ENCODE measurements around the gene DOCK1. TPM values are rescaled to one million over a fixed set of nuclear protein-coding genes. Genes with fewer than 3 reads are reported as not detected.

DOCK1 gene
- total and polyA plus RNA-seq, 2 donors from 2014 or later: 15.8 to 81.7 TPM

DNA sequence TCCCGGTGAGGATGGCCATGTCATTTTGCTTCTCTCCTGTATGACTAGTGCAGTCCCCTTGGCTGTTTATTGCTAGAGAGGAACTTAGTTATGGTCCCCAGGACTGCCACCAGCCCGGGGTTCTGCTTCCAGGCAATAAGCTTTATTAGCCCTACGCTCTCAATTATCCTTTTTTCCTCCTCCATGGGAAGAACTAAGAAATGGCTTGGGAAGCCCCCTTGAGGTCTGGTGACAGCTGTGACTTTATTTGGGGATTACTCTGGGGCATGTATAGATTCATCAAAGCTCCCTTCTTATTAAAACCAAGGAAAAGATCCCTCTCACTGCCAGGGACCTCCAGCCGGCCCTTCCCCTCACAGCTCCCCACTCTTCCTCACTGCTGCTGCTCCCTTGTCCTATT is 446.3 kb downstream of the DOCK1 start:
- Histone ChIP-seq H3K4me1 (ENCODE audit: control insufficient read depth in 2 of 3, insufficient read depth in 2 of 3, low read depth in 1 of 3, low read length in 3 of 3) (peaks cover 0 to 4% (median 0%) of the 10 kb centered on the region in 3 donors), H3K9me3 (ENCODE audit: control insufficient read depth in 2 of 3, insufficient read depth in 1 of 3, low read length in 3 of 3) (no peaks in the 10 kb centered on the region), H3K27me3 (ENCODE audit: control insufficient read depth, insufficient read depth, low read length) (no peaks in the 10 kb centered on the region), H3K36me3 (ENCODE audit: control insufficient read depth in 2 of 3, insufficient read depth in 3 of 3, low read length in 3 of 3) (no peaks in the 10 kb centered on the region), H3K27ac (ENCODE audit: low read depth in 2 of 2, low read length in 2 of 2) (no peak overlapping the region), H3K4me3 (ENCODE audit: low read length in 3 of 3) (no peak overlapping the region), H3K9ac (ENCODE audit: low read length in 3 of 3) (no peak overlapping the region)
- DNase-seq (no peak), FAIRE-seq (no peak)
- intact Hi-C loops (cut with DNase I): no loop called here
- TF ChIP-seq CTCF (IDR thresholded peaks at IDR 0.05; ENCODE audit: borderline replicate concordance, extremely low read depth, insufficient read depth): no peak

- Histone ChIP-seq H3K4me1 (ENCODE audit: control insufficient read depth in 2 of 3, insufficient read depth in 2 of 3, low read depth in 1 of 3, low read length in 3 of 3) (peaks cover 0 to 4% (median 3%) of the 10 kb centered on the region in 3 donors), H3K4me3 (ENCODE audit: low read length in 3 of 3) (no peak overlapping the region), H3K9me3 (ENCODE audit: control insufficient read depth in 2 of 3, insufficient read depth in 1 of 3, low read length in 3 of 3) (no peaks in the 10 kb centered on the region), H3K36me3 (ENCODE audit: control insufficient read depth in 2 of 3, insufficient read depth in 3 of 3, low read length in 3 of 3) (no peaks in the 10 kb centered on the region), H3K27me3 (ENCODE audit: control insufficient read depth, insufficient read depth, low read length) (no peaks in the 10 kb centered on the region), H3K27ac (ENCODE audit: low read depth in 2 of 2, low read length in 2 of 2) (no peak overlapping the region), H3K9ac (ENCODE audit: low read length in 3 of 3) (no peak overlapping the region)
- peak in 4 of 5 donors; percentile 54 to 67 (median 57) for DNase-seq
- intact Hi-C loops (cut with DNase I): no loop called here
- no peak for TF ChIP-seq CTCF (IDR thresholded peaks at IDR 0.05; ENCODE audit: borderline replicate concordance, extremely low read depth, insufficient read depth)
- FAIRE-seq: no peak
These were observed 448.3 kb downstream of the DOCK1 start for GRCh38 chr10:127353544-127353943.

- intact Hi-C loops (cut with DNase I): no loop called here
- Histone ChIP-seq H3K9me3 (ENCODE audit: control insufficient read depth in 2 of 3, insufficient read depth in 1 of 3, low read length in 3 of 3) (no peaks in the 10 kb centered on the region), H3K27me3 (ENCODE audit: control insufficient read depth, insufficient read depth, low read length) (no peaks in the 10 kb centered on the region), H3K27ac (ENCODE audit: low read depth in 2 of 2, low read length in 2 of 2) (no peak overlapping the region), H3K36me3 (ENCODE audit: control insufficient read depth in 2 of 3, insufficient read depth in 3 of 3, low read length in 3 of 3) (no peaks in the 10 kb centered on the region), H3K9ac (ENCODE audit: low read length in 3 of 3) (no peak overlapping the region), H3K4me3 (ENCODE audit: low read length in 3 of 3) (no peak overlapping the region), H3K4me1 (ENCODE audit: control insufficient read depth in 2 of 3, insufficient read depth in 2 of 3, low read depth in 1 of 3, low read length in 3 of 3) (peaks cover 0 to 8% (median 3%) of the 10 kb centered on the region in 3 donors)
- no peak for FAIRE-seq
- no peak for DNase-seq
- no peak for TF ChIP-seq CTCF (IDR thresholded peaks at IDR 0.05; ENCODE audit: borderline replicate concordance, extremely low read depth, insufficient read depth)
These were observed 449.0 kb downstream of the DOCK1 start for GRCh38 chr10:127354255-127354654.

GRCh38 chr10:127354992-127355391 is 449.8 kb downstream of the DOCK1 start:
- H3K27ac ChIP-seq (ENCODE audit: low read depth in 2 of 2, low read length in 2 of 2): no peak overlapping the region
- TF ChIP-seq CTCF (IDR thresholded peaks at IDR 0.05; ENCODE audit: borderline replicate concordance, extremely low read depth, insufficient read depth): no peak
- H3K4me3 ChIP-seq (ENCODE audit: low read length in 3 of 3): no peak overlapping the region
- intact Hi-C loops (cut with DNase I): no loop called here
- peaks cover 0 to 8% (median 3%) of the 10 kb centered on the region in 3 donors for H3K4me1 ChIP-seq (ENCODE audit: control insufficient read depth in 2 of 3, insufficient read depth in 2 of 3, low read depth in 1 of 3, low read length in 3 of 3)
- H3K27me3 ChIP-seq (ENCODE audit: control insufficient read depth, insufficient read depth, low read length): no peaks in the 10 kb centered on the region
- no peak overlapping the region for H3K9ac ChIP-seq (ENCODE audit: low read length in 3 of 3)
- FAIRE-seq (no peak), DNase-seq (no peak)
- H3K36me3 ChIP-seq (ENCODE audit: control insufficient read depth in 2 of 3, insufficient read depth in 3 of 3, low read length in 3 of 3): no peaks in the 10 kb centered on the region
- H3K9me3 ChIP-seq (ENCODE audit: control insufficient read depth in 2 of 3, insufficient read depth in 1 of 3, low read length in 3 of 3): no peaks in the 10 kb centered on the region
